Lower leg skin (tissue), 4 donors: Measurements from ENCODE around the gene DYRK4. TPM values are rescaled to one million over a fixed set of nuclear protein-coding genes. Genes with fewer than 3 reads are reported as not detected.

Source experiments
- DNase-seq, 2 donors: peaks; one replicate each; pipeline ENCODE4 v3.0.0-alpha.2; 2019; ENCODE audit warnings: low spot score in 2 of 2
- H3K4me3 ChIP-seq: fragments of 200-600 bp; sonication (generic); 2 replicates; pipeline ENCODE4 v1.5.1; 2017; ENCODE audit warnings: mild to moderate bottlenecking, low read depth; ENCODE audit not compliant: poor library complexity, severe bottlenecking
- POLR2A ChIP-seq, 2 donors: fragments of 450-650 bp; IDR thresholded peaks; one replicate each; pipeline ENCODE4 v1.6.1; 2016 to 2017; ENCODE audit warnings: antibody characterized with exemption in 2 of 2, mild to moderate bottlenecking in 1 of 2, moderate library complexity in 1 of 2
- WGBS, 2 donors: methylation state at CpG; one replicate each; pipeline ENCODE4 v1.1.5; 2018; 5-methylcytosine and 5-hydroxymethylcytosine counted together
- intact Hi-C: fragments of 100-400 bp; cut with DNase I; formaldehyde crosslinking; loops from one replicate; pipeline ENCODE4 v1.15.0; 2023; ENCODE audit warnings: low total_unique reads
- total RNA-seq, 4 donors: library from RNA; depleted of rRNA; stranded (reverse); fragments of >200 nt; gene quantifications; one replicate each; pipeline ENCODE4 v1.1.0, GENCODE V29; 2016
- TF ChIP-seq, protein P1 (sequence below), 3 donors: fragments of 450-650 bp; IDR thresholded peaks; one replicate each; pipeline ENCODE4 v1.5.1; 2016; ENCODE audit warnings: antibody characterized with exemption in 3 of 3, mild to moderate bottlenecking in 3 of 3, moderate library complexity in 2 of 3

The DYRK4 gene
- total RNA-seq, 4 donors from 2014 or later: 15.5 to 30.5 (median 22.1) TPM

- WGBS, 2 donors: 79 to 82% methylated on average over 6 of the region's 6 CpGs
- intact Hi-C loops: no loop called here
- H3K4me3 ChIP-seq: no peak overlapping the region
- DNase-seq: no peak
- TF ChIP-seq POLR2A (IDR thresholded peaks at IDR 0.05): no peak
- TF ChIP-seq, protein P1, sequence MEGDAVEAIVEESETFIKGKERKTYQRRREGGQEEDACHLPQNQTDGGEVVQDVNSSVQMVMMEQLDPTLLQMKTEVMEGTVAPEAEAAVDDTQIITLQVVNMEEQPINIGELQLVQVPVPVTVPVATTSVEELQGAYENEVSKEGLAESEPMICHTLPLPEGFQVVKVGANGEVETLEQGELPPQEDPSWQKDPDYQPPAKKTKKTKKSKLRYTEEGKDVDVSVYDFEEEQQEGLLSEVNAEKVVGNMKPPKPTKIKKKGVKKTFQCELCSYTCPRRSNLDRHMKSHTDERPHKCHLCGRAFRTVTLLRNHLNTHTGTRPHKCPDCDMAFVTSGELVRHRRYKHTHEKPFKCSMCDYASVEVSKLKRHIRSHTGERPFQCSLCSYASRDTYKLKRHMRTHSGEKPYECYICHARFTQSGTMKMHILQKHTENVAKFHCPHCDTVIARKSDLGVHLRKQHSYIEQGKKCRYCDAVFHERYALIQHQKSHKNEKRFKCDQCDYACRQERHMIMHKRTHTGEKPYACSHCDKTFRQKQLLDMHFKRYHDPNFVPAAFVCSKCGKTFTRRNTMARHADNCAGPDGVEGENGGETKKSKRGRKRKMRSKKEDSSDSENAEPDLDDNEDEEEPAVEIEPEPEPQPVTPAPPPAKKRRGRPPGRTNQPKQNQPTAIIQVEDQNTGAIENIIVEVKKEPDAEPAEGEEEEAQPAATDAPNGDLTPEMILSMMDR (IDR thresholded peaks at IDR 0.05): no peak
Observed at GRCh38 chr12:4584281-4584680, 22.3 kb downstream of the DYRK4 start.

- intact Hi-C loops: no loop called here
- WGBS, 2 donors: 83 to 84% methylated on average over 7 of the region's 7 CpGs
- H3K4me3 ChIP-seq: no peak overlapping the region
- peak in 1 of 2 donors; percentile 77 for DNase-seq
- TF ChIP-seq POLR2A (IDR thresholded peaks at IDR 0.05): no peak
- TF ChIP-seq, protein P1 (IDR thresholded peaks at IDR 0.05): no peak
Observed at GRCh38 chr12:4584896-4585295, 22.9 kb downstream of the DYRK4 start.

DNA sequence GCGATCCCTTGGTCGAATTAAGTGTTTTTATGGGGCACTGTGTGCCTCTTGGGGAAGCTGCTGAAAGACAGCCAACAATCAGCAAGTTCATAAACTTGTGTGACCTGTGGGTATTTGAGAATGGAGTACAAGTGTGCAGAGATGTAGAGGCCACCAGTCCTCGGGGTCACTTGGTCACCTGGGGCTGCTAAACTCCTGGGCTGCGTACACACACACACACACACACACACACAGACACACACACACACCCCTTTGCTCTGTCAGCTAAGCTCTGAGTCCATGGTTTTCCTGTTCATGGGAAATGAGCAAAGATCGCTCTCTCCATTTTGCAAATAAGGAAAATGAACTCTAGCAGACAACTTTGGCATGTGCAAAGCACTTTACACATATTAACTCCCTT is 24.5 kb downstream of the DYRK4 start:
- intact Hi-C loops: no loop called here
- H3K4me3 ChIP-seq: no peak overlapping the region
- WGBS, 2 donors: 39 to 40% methylated on average over 5 of the region's 5 CpGs
- no peak for DNase-seq
- TF ChIP-seq, protein P1 (IDR thresholded peaks at IDR 0.05): no peak
- TF ChIP-seq POLR2A (IDR thresholded peaks at IDR 0.05): no peak

DNA sequence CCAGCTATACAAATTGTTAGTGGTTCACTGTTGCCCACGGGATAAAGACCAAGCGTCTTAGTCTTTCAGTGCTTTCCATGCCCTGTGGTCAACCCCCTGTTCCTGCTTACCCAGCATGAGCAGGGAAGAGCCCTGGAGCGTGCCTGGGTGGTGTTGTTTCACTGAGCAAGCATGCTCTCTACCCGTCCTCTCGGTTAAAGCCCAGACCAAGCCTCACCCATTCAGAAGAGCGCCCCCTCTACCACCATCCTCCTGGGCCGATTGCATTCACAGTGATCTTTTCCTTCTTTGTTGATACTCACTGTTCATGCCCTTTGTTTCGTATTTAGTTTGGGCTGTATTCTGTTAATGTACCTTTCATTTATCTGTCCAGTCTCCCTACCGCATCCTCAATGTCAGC is 25.1 kb downstream of the DYRK4 start:
- TF ChIP-seq, protein P1 (IDR thresholded peaks at IDR 0.05): no peak
- no peak for TF ChIP-seq POLR2A (IDR thresholded peaks at IDR 0.05)
- no peak overlapping the region for H3K4me3 ChIP-seq
- 57 to 68% methylated on average over 9 of the region's 9 CpGs for WGBS, 2 donors
- intact Hi-C loops: no loop called here
- no peak for DNase-seq

DNA sequence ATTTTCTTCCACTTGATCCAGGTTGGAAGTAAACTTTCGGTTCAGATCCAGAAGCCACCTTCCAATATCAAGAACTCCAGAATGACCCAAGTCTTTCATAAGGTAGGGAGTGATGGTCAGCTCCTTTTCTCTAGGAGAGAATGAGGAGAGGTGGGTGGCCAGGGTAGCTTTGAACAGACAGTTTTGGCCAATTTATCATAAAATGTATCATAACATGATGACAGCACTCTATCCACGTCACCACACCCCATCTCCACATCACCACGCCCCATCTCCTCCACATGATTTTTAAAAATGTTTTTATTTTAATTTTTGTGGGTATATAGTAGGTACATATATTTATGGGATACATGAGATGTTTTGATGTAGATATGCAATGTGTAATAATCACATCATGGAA is 26.9 kb downstream of the DYRK4 start:
- DNase-seq: no peak
- H3K4me3 ChIP-seq: no peak overlapping the region
- TF ChIP-seq POLR2A (IDR thresholded peaks at IDR 0.05): no peak
- TF ChIP-seq, protein P1 (IDR thresholded peaks at IDR 0.05): no peak
- WGBS, 2 donors: 83 to 95% methylated on average over 3 of the region's 3 CpGs
- intact Hi-C loops: no loop called here

DNA sequence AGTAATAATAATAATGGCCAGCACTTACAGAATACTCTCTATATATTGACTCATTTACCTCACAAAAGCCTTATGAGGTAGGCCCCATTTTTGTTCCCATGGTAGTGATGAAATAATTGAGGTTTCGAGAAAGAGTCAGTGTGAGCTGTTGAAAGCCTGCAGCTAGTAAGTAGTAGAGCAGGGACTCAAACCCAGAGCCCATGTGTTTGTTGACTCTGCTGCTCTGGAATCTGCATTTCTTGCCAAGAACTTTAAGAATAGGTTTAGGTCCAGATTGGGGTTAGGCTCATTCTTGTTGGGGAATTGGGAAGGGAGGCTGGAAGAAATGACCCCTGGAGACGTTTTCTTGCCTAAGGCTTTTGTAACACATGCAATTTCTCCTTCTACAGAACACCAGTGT is 27.9 kb downstream of the DYRK4 start:
- WGBS, 2 donors: 80 to 89% methylated on average over 2 of the region's 2 CpGs
- H3K4me3 ChIP-seq: no peak overlapping the region
- no peak for DNase-seq
- no peak for TF ChIP-seq POLR2A (IDR thresholded peaks at IDR 0.05)
- TF ChIP-seq, protein P1 (IDR thresholded peaks at IDR 0.05): no peak
- intact Hi-C loops: no loop called here
